ENCODE measurements around the gene MAN1C1.

Gene MAN1C1

DNA sequence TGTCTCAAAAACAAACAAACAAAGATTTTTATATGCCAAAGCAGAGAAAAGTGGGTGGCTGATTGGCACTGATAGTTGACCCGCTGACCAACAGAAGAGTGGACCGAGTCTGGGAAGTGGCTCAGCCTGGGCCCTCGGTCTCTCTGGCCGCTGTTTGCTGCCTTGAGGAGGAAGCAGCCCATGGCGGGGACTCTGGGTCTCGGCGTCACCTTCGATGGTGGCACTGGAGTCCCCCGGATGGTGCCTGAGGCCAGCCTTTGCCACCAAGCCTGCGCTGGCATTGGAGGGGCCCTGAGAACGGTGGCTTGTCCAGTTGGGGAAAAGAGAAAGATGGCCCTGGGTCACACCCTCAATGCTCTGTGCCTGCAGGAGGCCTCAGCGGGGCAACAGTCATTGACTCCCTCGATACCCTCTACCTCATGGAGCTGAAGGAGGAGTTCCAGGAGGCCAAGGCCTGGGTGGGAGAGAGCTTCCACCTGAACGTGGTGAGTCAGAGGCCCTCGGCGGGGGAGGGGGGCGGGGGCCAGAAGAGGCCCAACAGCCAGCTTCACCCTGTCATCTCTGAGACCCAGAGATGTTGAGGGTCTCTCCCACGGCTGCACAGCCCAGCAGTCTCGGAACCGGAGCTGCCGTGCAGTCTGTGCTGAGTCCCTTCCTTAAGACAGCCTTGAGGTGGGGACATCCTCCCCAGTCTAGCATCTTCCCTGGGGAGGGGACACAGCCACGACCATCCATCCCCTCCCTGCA is 129.9 kb downstream of the MAN1C1 start:
- peak overlapping the region; percentile 14 for H4K91ac ChIP-seq (ENCODE audit: low read depth, low read length, poor library complexity)
- H3K79me1 ChIP-seq (ENCODE audit: low read depth, low read length) = no peaks in the 10 kb centered on the region
- no CpG with 5 or more reads among the region's 22 CpGs for WGBS, 2 donors (ENCODE audit: extremely low coverage in 2 of 2, insufficient read length in 2 of 2, insufficient replicate concordance in 1 of 2)
- H3K9me3 ChIP-seq (replicated peaks in 1 of 2; ENCODE audit: control insufficient read depth in 2 of 2, insufficient read depth in 1 of 2, low read depth in 1 of 2, low read length in 2 of 2) = no peaks in the 10 kb centered on the region
- H3K14ac ChIP-seq (ENCODE audit: low read length) = peak overlapping the region; percentile 22
- H3K23ac ChIP-seq (ENCODE audit: low read depth, low read length, poor library complexity) = peak overlapping the region; percentile 39
- peak overlapping the region; percentile 22 for H2BK5ac ChIP-seq (ENCODE audit: low read length)
- no peak overlapping the region for H3K27ac ChIP-seq (replicated peaks; ENCODE audit: low read length)
- H2BK15ac ChIP-seq (ENCODE audit: low read length) = no peak overlapping the region
- H2BK12ac ChIP-seq (ENCODE audit: low read length) = peak overlapping the region; percentile 64
- peaks cover 15 to 21% of the 10 kb centered on the region in 2 donors for H3K4me1 ChIP-seq (ENCODE audit: control insufficient read depth in 2 of 2, insufficient read depth in 1 of 2, low read depth in 1 of 2, low read length in 2 of 2)
- no peak overlapping the region for H3K4me2 ChIP-seq (ENCODE audit: insufficient read depth, low read length, poor library complexity, severe bottlenecking)
- no peaks in the 10 kb centered on the region for H3K27me3 ChIP-seq (ENCODE audit: control insufficient read depth in 3 of 3, insufficient read depth in 3 of 3, low read depth in 1 of 3, low read length in 3 of 3)
- H3K4ac ChIP-seq (ENCODE audit: low read length) = no peak overlapping the region
- no peak overlapping the region for H4K8ac ChIP-seq (ENCODE audit: low read depth, low read length)
- peak overlapping the region; percentile 79 for H3K18ac ChIP-seq (ENCODE audit: low read length)
- DNase-seq (ENCODE audit: low spot score) = no peak
- no peak overlapping the region for H2AFZ ChIP-seq (ENCODE audit: low read length)
- no peak overlapping the region for H3K9ac ChIP-seq (ENCODE audit: low read depth, low read length, poor library complexity)
- no peaks in the 10 kb centered on the region for H3K36me3 ChIP-seq (replicated peaks in 1 of 2; ENCODE audit: control insufficient read depth in 2 of 2, insufficient read depth in 2 of 2, low read length in 2 of 2)
- H3K4me3 ChIP-seq (ENCODE audit: low read length in 2 of 2) = no peak overlapping the region
- H2AK5ac ChIP-seq (ENCODE audit: low read depth, low read length) = peak overlapping the region; percentile 16
- H2BK120ac ChIP-seq (ENCODE audit: low read depth, low read length) = no peak overlapping the region

DNA sequence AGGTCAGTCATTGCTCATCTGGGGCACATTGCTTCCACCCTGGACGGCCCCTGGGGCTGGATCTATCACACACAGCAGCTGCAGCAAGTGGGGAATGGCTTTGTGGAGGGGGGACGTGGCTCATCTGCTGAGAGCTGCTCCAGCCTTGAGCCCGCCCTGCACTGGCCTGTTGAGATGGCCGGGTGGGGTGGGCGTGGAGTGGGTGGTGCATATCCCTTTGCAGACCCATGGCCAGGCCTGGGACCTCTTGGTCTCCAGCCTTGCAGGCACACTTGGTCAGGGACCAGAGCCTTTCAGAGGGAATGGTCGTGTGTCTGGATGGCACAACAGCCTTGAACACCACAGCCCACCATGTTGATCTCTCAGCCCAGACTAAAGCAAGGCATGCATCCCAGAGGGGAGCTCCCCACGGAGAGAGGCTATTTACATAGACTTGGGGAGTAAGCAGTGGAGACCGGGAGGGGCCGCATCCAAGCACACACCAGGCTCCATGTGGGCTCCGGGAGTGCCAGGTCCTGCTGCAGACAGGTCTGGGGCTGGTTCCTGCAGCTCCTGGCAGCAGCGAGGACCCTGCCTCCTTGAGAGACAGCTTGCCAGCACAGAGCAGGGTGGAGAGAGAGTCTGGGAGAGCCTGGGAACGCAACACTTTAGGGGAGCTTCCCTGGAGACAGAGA is 130.6 kb downstream of the MAN1C1 start:
- H4K8ac ChIP-seq (ENCODE audit: low read depth, low read length) = no peak overlapping the region
- peak overlapping the region; percentile 39 for H3K23ac ChIP-seq (ENCODE audit: low read depth, low read length, poor library complexity)
- DNase-seq (ENCODE audit: low spot score) = no peak
- no peak overlapping the region for H3K4me3 ChIP-seq (ENCODE audit: low read length in 2 of 2)
- no peak overlapping the region for H2BK120ac ChIP-seq (ENCODE audit: low read depth, low read length)
- peak overlapping the region; percentile 22 for H2BK5ac ChIP-seq (ENCODE audit: low read length)
- H3K9ac ChIP-seq (ENCODE audit: low read depth, low read length, poor library complexity) = peak overlapping the region; percentile 5
- H3K27ac ChIP-seq (replicated peaks; ENCODE audit: low read length) = no peak overlapping the region
- H3K14ac ChIP-seq (ENCODE audit: low read length) = peak overlapping the region; percentile 11
- peak overlapping the region; percentile 14 for H4K91ac ChIP-seq (ENCODE audit: low read depth, low read length, poor library complexity)
- no peaks in the 10 kb centered on the region for H3K27me3 ChIP-seq (ENCODE audit: control insufficient read depth in 3 of 3, insufficient read depth in 3 of 3, low read depth in 1 of 3, low read length in 3 of 3)
- H2AFZ ChIP-seq (ENCODE audit: low read length) = no peak overlapping the region
- WGBS, 2 donors (ENCODE audit: extremely low coverage in 2 of 2, insufficient read length in 2 of 2, insufficient replicate concordance in 1 of 2) = no CpG with 5 or more reads among the region's 12 CpGs
- H3K4me2 ChIP-seq (ENCODE audit: insufficient read depth, low read length, poor library complexity, severe bottlenecking) = no peak overlapping the region
- no peaks in the 10 kb centered on the region for H3K9me3 ChIP-seq (replicated peaks in 1 of 2; ENCODE audit: control insufficient read depth in 2 of 2, insufficient read depth in 1 of 2, low read depth in 1 of 2, low read length in 2 of 2)
- H2BK12ac ChIP-seq (ENCODE audit: low read length) = no peak overlapping the region
- peak overlapping the region; percentile 91 for H2AK5ac ChIP-seq (ENCODE audit: low read depth, low read length)
- H3K4me1 ChIP-seq (ENCODE audit: control insufficient read depth in 2 of 2, insufficient read depth in 1 of 2, low read depth in 1 of 2, low read length in 2 of 2) = peaks cover 15 to 21% of the 10 kb centered on the region in 2 donors
- peak overlapping the region; percentile 49 for H2BK15ac ChIP-seq (ENCODE audit: low read length)
- peak overlapping the region; percentile 17 for H3K4ac ChIP-seq (ENCODE audit: low read length)
- no peaks in the 10 kb centered on the region for H3K79me1 ChIP-seq (ENCODE audit: low read depth, low read length)
- H3K18ac ChIP-seq (ENCODE audit: low read length) = peak overlapping the region; percentile 79
- H3K36me3 ChIP-seq (replicated peaks in 1 of 2; ENCODE audit: control insufficient read depth in 2 of 2, insufficient read depth in 2 of 2, low read length in 2 of 2) = no peaks in the 10 kb centered on the region

DNA sequence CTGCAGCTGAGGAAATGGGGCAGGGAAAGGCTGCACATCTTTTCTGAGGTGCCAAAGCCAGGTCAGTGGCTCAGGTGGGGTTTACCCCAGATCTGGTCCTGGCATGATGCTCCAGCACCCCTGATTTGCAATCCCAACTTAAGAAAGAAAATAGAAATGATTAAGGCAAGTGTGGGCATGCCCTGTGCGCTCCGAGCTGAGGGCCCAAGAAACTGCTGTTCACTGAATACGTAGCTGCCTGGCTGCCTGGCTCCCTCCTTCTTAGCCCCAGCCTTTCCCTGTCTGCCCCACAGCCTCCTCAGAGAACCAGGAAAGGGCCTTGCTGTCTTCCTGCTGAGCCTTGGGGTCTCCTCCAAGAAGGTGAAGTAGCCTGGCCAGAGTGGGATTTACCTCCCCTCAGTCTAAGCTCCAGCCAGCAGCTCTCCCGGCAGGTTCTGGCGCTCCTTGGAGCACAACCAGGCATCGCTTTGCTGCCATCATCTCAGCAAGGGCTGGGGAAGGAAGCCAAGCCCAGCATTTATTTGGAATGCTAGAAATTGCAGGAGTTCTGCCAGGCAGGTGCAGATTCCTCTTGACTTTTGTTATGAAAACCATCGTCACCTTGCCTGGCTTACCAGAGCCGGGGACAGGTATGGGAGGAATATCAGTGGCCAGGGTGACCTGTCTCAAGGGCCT is 132.1 kb downstream of the MAN1C1 start:
- no peak overlapping the region for H3K4me3 ChIP-seq (ENCODE audit: low read length in 2 of 2)
- no peaks in the 10 kb centered on the region for H3K36me3 ChIP-seq (replicated peaks in 1 of 2; ENCODE audit: control insufficient read depth in 2 of 2, insufficient read depth in 2 of 2, low read length in 2 of 2)
- H3K9ac ChIP-seq (ENCODE audit: low read depth, low read length, poor library complexity) = peak overlapping the region; percentile 39
- no peaks in the 10 kb centered on the region for H3K27me3 ChIP-seq (ENCODE audit: control insufficient read depth in 3 of 3, insufficient read depth in 3 of 3, low read depth in 1 of 3, low read length in 3 of 3)
- H3K9me3 ChIP-seq (replicated peaks in 1 of 2; ENCODE audit: control insufficient read depth in 2 of 2, insufficient read depth in 1 of 2, low read depth in 1 of 2, low read length in 2 of 2) = no peaks in the 10 kb centered on the region
- H3K4me1 ChIP-seq (ENCODE audit: control insufficient read depth in 2 of 2, insufficient read depth in 1 of 2, low read depth in 1 of 2, low read length in 2 of 2) = peaks cover 19% of the 10 kb centered on the region in 2 donors
- no peak overlapping the region for H4K8ac ChIP-seq (ENCODE audit: low read depth, low read length)
- no peak for DNase-seq (ENCODE audit: low spot score)
- H2BK120ac ChIP-seq (ENCODE audit: low read depth, low read length) = peak overlapping the region; percentile 67
- H2AK5ac ChIP-seq (ENCODE audit: low read depth, low read length) = peak overlapping the region; percentile 50
- peak overlapping the region; percentile 92 for H3K18ac ChIP-seq (ENCODE audit: low read length)
- H3K79me1 ChIP-seq (ENCODE audit: low read depth, low read length) = no peaks in the 10 kb centered on the region
- H3K4ac ChIP-seq (ENCODE audit: low read length) = no peak overlapping the region
- H3K4me2 ChIP-seq (ENCODE audit: insufficient read depth, low read length, poor library complexity, severe bottlenecking) = no peak overlapping the region
- H4K91ac ChIP-seq (ENCODE audit: low read depth, low read length, poor library complexity) = no peak overlapping the region
- H3K23ac ChIP-seq (ENCODE audit: low read depth, low read length, poor library complexity) = no peak overlapping the region
- H2BK12ac ChIP-seq (ENCODE audit: low read length) = no peak overlapping the region
- no peak overlapping the region for H2BK15ac ChIP-seq (ENCODE audit: low read length)
- no peak overlapping the region for H2AFZ ChIP-seq (ENCODE audit: low read length)
- H2BK5ac ChIP-seq (ENCODE audit: low read length) = peak overlapping the region; percentile 85
- no peak overlapping the region for H3K14ac ChIP-seq (ENCODE audit: low read length)
- H3K27ac ChIP-seq (replicated peaks; ENCODE audit: low read length) = no peak overlapping the region
- WGBS, 2 donors (ENCODE audit: extremely low coverage in 2 of 2, insufficient read length in 2 of 2, insufficient replicate concordance in 1 of 2) = no CpG with 5 or more reads among the region's 8 CpGs
